CD4-positive, CD25-positive, alpha-beta regulatory T cell (primary cell): Measurements from ENCODE around the gene AJAP1. TPM values are rescaled to one million over a fixed set of nuclear protein-coding genes. Genes with fewer than 3 reads are reported as not detected.

Experiments used
- ATAC-seq, 2 donors: fragments of 150-1000 bp; cut with Tn5 transposase; one replicate each; pipeline ENCODE4 v1.10.0; 2021; ENCODE audit warnings: low read depth in 2 of 2, moderate number of reproducible peaks in 2 of 2, moderate library complexity in 1 of 2
- DNase-seq, 3 donors: peaks; one replicate each; pipeline versions ENCODE4 v3.0.0 to v3.0.0-alpha.2; 2012 to 2022; ENCODE audit warnings: mixed read lengths in 1 of 3
- H3K27ac ChIP-seq: one replicate; pipeline ENCODE4 v1.7.0; 2013; ENCODE audit warnings: mild to moderate bottlenecking, low read length; ENCODE audit not compliant: insufficient read depth, poor library complexity, severe bottlenecking
- H3K27me3 ChIP-seq: one replicate; pipeline ENCODE4 v1.7.0; 2013; ENCODE audit warnings: low read length; ENCODE audit not compliant: control insufficient read depth, insufficient read depth
- H3K36me3 ChIP-seq: one replicate; pipeline ENCODE4 v1.7.0; 2013; ENCODE audit warnings: mild to moderate bottlenecking, low read length, moderate library complexity; ENCODE audit not compliant: control insufficient read depth, insufficient read depth
- H3K4me1 ChIP-seq: 2 replicates; pipeline ENCODE4 v1.7.0; 2013; ENCODE audit warnings: mild to moderate bottlenecking, low read length; ENCODE audit not compliant: insufficient read depth, control insufficient read depth, poor library complexity, severe bottlenecking
- H3K4me3 ChIP-seq: one replicate; pipeline ENCODE4 v1.7.0; 2013; ENCODE audit warnings: low read depth, mild to moderate bottlenecking, low read length, moderate library complexity
- H3K9me3 ChIP-seq, 2 experiments: 1 replicate in 1 of 2; 2 replicates in 1 of 2; pipeline ENCODE4 v1.7.0; 2013; ENCODE audit warnings: low read length in 2 of 2, mild to moderate bottlenecking in 1 of 2, moderate library complexity in 1 of 2; ENCODE audit not compliant: control insufficient read depth in 2 of 2
- H3K27ac Mint-ChIP-seq, 3 donors: one replicate each; pipeline ENCODE4 v1.8.0; 2020 to 2022; ENCODE audit warnings: mild to moderate bottlenecking in 3 of 3, mixed read lengths in 3 of 3, moderate library complexity in 2 of 3
- H3K27me3 Mint-ChIP-seq: one replicate; pipeline ENCODE4 v1.8.0; 2022; ENCODE audit warnings: mild to moderate bottlenecking, mixed read lengths
- H3K36me3 Mint-ChIP-seq: one replicate; pipeline ENCODE4 v1.8.0; 2020; ENCODE audit warnings: mixed read lengths
- H3K4me1 Mint-ChIP-seq, 4 donors: one replicate each; pipeline ENCODE4 v1.8.0; 2020 to 2022; ENCODE audit warnings: mixed read lengths in 4 of 4, mild to moderate bottlenecking in 1 of 4
- H3K4me3 Mint-ChIP-seq, 4 donors: one replicate each; pipeline ENCODE4 v1.8.0; 2020 to 2022; ENCODE audit warnings: mild to moderate bottlenecking in 4 of 4, mixed read lengths in 4 of 4, moderate library complexity in 3 of 4
- H3K9me3 Mint-ChIP-seq, 7 donors: one replicate each; pipeline ENCODE4 v1.8.0; 2020 to 2022; ENCODE audit warnings: mixed read lengths in 7 of 7, mild to moderate bottlenecking in 3 of 7, moderate library complexity in 2 of 7
- polyA plus RNA-seq, 4 donors: library from polyadenylated mRNA; unstranded; fragments of 300-500 nt; fragmentation: Illumina TruSeq; gene quantifications; one replicate each; pipeline ENCODE4 v1.2.3, GENCODE V29; 2021
- total RNA-seq: library from RNA; stranded (reverse); gene quantifications from one replicate; pipeline ENCODE4 v1.2.3, GENCODE V29; 2022

The AJAP1 gene
- total and polyA plus RNA-seq, 5 donors from 2014 or later, result 0.10 to 0.41 (median 0.37) TPM; not detected in 2

DNA sequence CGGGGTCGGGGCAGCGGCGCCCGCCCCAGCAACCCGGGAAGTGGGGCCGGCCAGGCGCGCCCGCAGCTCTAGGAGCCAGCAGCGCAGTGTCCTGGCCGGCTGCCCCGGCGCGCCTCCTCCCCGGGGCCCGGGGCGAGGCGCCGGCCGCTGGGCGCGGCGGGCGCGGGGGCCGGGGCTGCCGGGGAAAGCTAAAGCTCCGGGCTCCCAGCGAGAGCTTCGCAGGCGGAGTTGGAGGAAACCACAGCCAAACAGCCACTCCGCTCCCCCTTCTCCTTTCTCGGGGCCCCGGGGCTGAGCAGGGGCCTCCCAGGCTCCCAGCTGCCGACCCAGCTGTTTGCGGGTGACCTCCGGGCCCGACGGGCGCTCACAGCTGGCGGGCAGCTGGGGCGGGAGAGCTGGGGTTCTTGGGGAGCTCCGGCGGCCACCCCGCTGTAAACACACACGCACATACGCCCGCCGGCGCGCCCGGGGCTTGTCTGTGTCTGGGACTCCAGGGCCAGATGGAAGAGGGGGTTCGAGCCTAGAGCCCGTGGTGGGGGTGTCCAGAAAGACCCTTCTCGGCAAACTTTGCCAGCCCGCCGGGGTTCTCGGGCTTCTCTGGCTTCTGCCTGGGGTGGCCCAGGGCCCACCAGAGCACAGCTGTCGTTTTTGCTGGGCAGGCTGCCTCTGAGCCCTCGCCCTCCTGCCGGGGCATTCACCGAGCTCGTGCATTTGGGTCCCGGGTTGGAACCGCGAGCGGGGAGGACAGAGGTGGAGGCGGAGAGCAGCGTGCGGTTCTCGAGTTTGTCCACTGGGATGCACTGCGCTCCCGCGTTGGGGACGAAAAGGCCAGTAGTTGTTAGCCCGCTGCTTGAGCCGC is 1.5 kb downstream of the AJAP1 start:
- H3K36me3 Mint-ChIP-seq, result no peaks in the 10 kb centered on the region
- ATAC-seq (no peak), DNase-seq (peak in 1 of 3 donors; percentile 12)

GRCh38 chr1:4656533-4657140 is 2.2 kb downstream of the AJAP1 start:
- peak overlapping the region in 2 of 4 donors; percentile 38 to 42 for H3K4me3 Mint-ChIP-seq
- H3K36me3 ChIP-seq, result no peaks in the 10 kb centered on the region
- DNase-seq (no peak), ATAC-seq (no peak)
- no peaks in the 10 kb centered on the region for H3K9me3 Mint-ChIP-seq
- peaks cover 4% of the 10 kb centered on the region for H3K4me1 ChIP-seq
- no peak overlapping the region for H3K4me3 ChIP-seq
- peaks cover 0 to 7% (median 2%) of the 10 kb centered on the region in 4 donors for H3K4me1 Mint-ChIP-seq
- no peak overlapping the region for H3K27ac ChIP-seq
- H3K36me3 Mint-ChIP-seq, result no peaks in the 10 kb centered on the region
- H3K9me3 ChIP-seq, result no peaks in the 10 kb centered on the region
- peaks cover 61% of the 10 kb centered on the region for H3K27me3 Mint-ChIP-seq
- peaks cover 8% of the 10 kb centered on the region for H3K27me3 ChIP-seq
- H3K27ac Mint-ChIP-seq, result no peak overlapping the region

More for the DNA sequence above, 1.5 kb downstream of the AJAP1 start:
- Histone ChIP-seq H3K9me3 (no peaks in the 10 kb centered on the region), H3K27me3 (peaks cover 8% of the 10 kb centered on the region), H3K4me3 (no peak overlapping the region), H3K27ac (no peak overlapping the region), H3K4me1 (peaks cover 4% of the 10 kb centered on the region), H3K36me3 (no peaks in the 10 kb centered on the region)
- peak overlapping the region in 2 of 4 donors; percentile 38 to 42 for H3K4me3 Mint-ChIP-seq
- H3K27ac Mint-ChIP-seq, result peak overlapping the region in 1 of 3 donors; percentile 26
- no peaks in the 10 kb centered on the region for H3K9me3 Mint-ChIP-seq
- H3K27me3 Mint-ChIP-seq, result peaks cover 54% of the 10 kb centered on the region
- peaks cover 0 to 7% (median 2%) of the 10 kb centered on the region in 4 donors for H3K4me1 Mint-ChIP-seq

DNA sequence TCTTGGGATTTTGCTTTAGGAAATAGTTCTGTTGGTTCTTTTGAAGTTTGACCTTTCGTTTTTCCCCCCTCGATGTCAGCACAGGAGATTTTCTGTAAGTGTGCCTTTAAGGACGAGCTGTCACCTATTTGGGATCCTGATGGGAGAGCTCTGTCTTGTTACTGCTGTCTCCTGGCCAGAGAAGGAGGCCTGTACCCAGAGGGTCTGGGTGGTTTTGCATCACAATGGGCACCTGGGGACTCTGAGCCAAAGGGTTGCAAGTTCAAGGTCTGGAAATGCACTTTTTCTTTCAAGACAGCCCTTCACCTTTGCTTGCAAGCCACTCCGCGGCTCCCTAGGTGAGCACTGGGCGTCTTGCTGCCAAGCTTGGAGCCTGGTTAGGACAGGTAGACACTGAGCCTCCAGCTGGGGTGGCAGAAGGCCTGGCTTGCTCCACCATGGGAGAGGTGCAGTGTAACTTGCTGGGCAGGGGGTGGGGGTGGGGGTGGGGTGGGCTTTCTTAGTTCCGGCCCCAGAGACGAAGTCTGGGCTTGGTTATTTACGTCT is 2.9 kb downstream of the AJAP1 start:
- ATAC-seq (no peak), DNase-seq (no peak)
- Mint-ChIP-seq H3K36me3 (no peaks in the 10 kb centered on the region), H3K27me3 (peaks cover 61% of the 10 kb centered on the region), H3K4me3 (no peak overlapping the region), H3K9me3 (no peaks in the 10 kb centered on the region), H3K27ac (no peak overlapping the region), H3K4me1 (peaks cover 0 to 7% (median 2%) of the 10 kb centered on the region in 4 donors)
- Histone ChIP-seq H3K4me1 (peaks cover 4% of the 10 kb centered on the region), H3K9me3 (no peaks in the 10 kb centered on the region), H3K36me3 (no peaks in the 10 kb centered on the region), H3K4me3 (no peak overlapping the region), H3K27ac (no peak overlapping the region), H3K27me3 (peaks cover 8% of the 10 kb centered on the region)

DNA sequence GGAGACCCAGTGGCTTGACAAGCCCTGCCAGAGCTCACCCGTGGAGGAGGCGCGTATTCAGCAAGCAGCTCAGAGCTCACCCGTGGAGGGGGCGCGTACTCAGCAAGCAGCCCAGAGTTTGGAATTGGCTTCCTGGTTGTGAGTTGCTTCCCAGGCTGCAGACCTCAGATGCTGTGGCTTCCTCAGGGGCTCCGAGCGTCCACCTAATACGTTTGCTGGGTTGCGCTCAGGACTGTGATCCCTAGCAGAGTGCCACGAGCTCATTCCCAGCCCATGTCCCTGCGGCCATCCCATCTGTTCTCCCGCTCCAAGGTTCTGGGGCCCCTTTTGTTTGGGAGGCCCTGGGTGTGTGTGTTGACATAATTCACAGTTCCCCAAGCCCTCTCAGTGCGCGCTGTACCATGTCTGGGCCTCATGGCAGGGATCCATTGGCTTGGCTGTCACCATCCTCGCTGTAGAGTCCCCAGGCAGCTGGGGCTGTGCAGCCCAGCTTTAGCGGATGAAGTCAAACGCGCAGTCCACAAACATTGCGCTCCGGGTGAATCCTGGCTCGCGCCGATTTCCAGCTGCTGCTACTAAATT is 3.6 kb downstream of the AJAP1 start:
- no peaks in the 10 kb centered on the region for H3K4me1 ChIP-seq
- peaks cover 60% of the 10 kb centered on the region for H3K27me3 Mint-ChIP-seq
- no peak overlapping the region for H3K27ac Mint-ChIP-seq
- peaks cover 0 to 7% (median 2%) of the 10 kb centered on the region in 4 donors for H3K4me1 Mint-ChIP-seq
- no peak overlapping the region for H3K4me3 Mint-ChIP-seq
- H3K36me3 ChIP-seq, result no peaks in the 10 kb centered on the region
- H3K27me3 ChIP-seq, result peaks cover 8% of the 10 kb centered on the region
- H3K27ac ChIP-seq, result no peak overlapping the region
- no peaks in the 10 kb centered on the region for H3K9me3 ChIP-seq
- H3K9me3 Mint-ChIP-seq, result no peaks in the 10 kb centered on the region
- no peaks in the 10 kb centered on the region for H3K36me3 Mint-ChIP-seq
- no peak overlapping the region for H3K4me3 ChIP-seq
- no peak for ATAC-seq
- DNase-seq, result no peak

DNA sequence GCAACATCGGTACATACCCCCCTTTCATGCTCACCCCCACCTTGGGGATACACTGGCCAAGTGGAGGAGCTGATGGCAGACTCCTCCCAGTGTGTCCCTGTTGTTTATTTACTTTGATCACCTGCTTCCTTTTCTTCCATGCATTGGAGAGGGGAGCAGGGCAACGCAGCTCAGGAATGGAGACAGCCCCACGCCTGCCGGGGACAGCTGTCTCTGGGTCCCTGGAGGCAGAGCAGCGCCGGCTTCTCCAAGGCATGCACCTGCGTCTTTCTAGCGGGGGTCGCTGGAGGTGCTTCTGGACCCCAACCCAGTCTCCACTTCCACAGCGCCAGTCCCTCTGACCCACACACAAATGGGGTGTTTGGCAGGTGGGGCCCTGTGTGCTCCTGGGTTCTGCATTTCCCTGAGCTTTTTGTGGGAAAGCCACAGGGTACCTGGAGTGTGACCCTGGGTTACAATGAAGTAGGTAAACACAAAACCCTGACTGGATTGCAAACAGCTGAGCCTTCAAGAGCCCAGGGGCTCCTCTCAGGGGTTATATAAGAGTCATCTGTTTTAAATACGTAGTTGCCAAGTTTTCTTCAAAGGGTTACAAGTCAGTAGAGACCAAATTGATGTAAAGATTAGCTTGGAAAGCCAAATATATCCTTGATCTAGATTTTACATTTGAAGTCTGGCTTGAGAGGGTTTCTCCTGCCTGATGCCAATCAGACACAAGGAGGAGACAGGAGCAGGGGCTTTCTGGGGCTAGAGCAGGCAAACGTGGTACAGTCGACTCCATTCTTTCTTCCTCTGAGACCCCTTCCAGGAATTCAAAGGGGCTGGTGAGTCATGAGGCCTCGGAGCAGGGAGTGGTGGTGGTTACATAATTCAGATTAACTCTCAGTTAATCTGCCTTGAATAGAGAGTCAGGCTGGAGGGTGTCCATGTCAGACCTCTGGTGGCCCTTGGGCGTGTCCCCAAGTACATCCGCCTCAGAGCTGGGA is 4.5 kb downstream of the AJAP1 start:
- Mint-ChIP-seq H3K4me3 (no peak overlapping the region), H3K27me3 (peaks cover 59% of the 10 kb centered on the region), H3K36me3 (no peaks in the 10 kb centered on the region), H3K9me3 (no peaks in the 10 kb centered on the region), H3K27ac (peak overlapping the region in 1 of 3 donors; percentile 60), H3K4me1 (peaks cover 0 to 7% (median 2%) of the 10 kb centered on the region in 4 donors)
- DNase-seq (no peak), ATAC-seq (no peak)
- Histone ChIP-seq H3K9me3 (no peaks in the 10 kb centered on the region), H3K4me3 (no peak overlapping the region), H3K27me3 (peaks cover 8% of the 10 kb centered on the region), H3K4me1 (no peaks in the 10 kb centered on the region), H3K36me3 (no peaks in the 10 kb centered on the region), H3K27ac (no peak overlapping the region)

DNA sequence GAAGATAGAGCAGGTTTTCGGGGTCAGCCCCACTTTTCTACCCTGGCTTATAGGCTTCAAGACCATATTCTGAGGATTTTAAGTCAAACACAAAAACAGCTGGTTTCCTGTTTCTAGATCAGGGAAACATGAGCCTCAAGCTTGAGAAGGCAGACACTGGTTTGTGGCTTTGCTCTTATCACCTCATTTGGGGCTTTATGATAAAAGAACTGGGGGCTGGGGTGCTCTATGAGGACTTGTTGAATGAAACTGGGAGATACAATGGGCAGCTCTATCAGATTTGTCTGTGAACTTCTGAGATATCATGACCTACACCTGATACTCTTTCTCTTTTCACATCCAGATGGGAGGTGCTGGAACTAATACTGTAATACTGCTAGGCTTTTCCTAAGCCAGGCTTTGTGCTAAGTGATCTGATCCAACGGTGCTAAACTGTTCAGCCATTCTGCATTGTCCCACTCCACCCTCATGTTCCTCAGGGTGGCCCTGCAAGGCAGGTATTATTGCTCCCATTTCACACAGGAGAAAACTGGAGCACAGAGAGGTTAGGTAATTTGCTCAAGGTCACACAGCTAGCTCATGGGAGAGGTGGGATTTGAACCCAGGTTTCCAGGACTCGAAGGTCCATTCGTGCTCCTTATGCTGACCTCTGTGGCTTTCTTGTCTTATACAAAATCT is 6.6 kb downstream of the AJAP1 start:
- H3K36me3 ChIP-seq, result no peaks in the 10 kb centered on the region
- no peak overlapping the region for H3K27ac ChIP-seq
- H3K9me3 ChIP-seq, result no peaks in the 10 kb centered on the region
- DNase-seq, result no peak
- peaks cover 8% of the 10 kb centered on the region for H3K27me3 ChIP-seq
- H3K27ac Mint-ChIP-seq, result no peak overlapping the region
- H3K4me1 ChIP-seq, result no peaks in the 10 kb centered on the region
- H3K9me3 Mint-ChIP-seq, result no peaks in the 10 kb centered on the region
- no peak overlapping the region for H3K4me3 Mint-ChIP-seq
- H3K4me1 Mint-ChIP-seq, result peaks cover 0 to 7% (median 2%) of the 10 kb centered on the region in 4 donors
- ATAC-seq, result no peak
- H3K36me3 Mint-ChIP-seq, result no peaks in the 10 kb centered on the region
- H3K4me3 ChIP-seq, result no peak overlapping the region
- peaks cover 58% of the 10 kb centered on the region for H3K27me3 Mint-ChIP-seq
